ENCODE data around the gene POT1. TPM values are rescaled to one million over a fixed set of nuclear protein-coding genes. Genes with fewer than 3 reads are reported as not detected.

The POT1 gene
- total RNA-seq, 1 experiment from 2014 or later: 20.9 TPM

GRCh38 chr7:124915242-124915641 is 14.4 kb downstream of the POT1 start:
- H3K36me3 ChIP-seq (ENCODE audit: control insufficient read depth, insufficient read depth, low read length): no peaks in the 10 kb centered on the region; the same call in 1 of the 2 replicates
- no peaks in the 10 kb centered on the region for H3K9me3 ChIP-seq (ENCODE audit: control insufficient read depth, insufficient read depth, low read depth, low read length)
- in situ Hi-C loops (cut with HindIII; ENCODE audit: low pct_unique_long_range_greater_than_20kb, low sequenced_read_pairs) (no loop called here), intact Hi-C loops (cut with micrococcal nuclease; ENCODE audit: unreplicated experiment) (no loop called here)
- no peaks in the 10 kb centered on the region for H3K27me3 ChIP-seq (ENCODE audit: control insufficient read depth, insufficient read depth, low read length)
- POLR2A ChIA-PET: no interaction called here
- no peak for DNase-seq (ENCODE audit: low read depth, low spot score)
- H3K27ac ChIP-seq (ENCODE audit: low read length): no peak overlapping the region
- BruUV-seq (replicated peaks): no TSS peak
- no peak overlapping the region for H3K4me3 ChIP-seq (ENCODE audit: low read depth in 2 of 2, low read length in 2 of 2)
- CTCF ChIA-PET: no interaction called here
- H3K4me1 ChIP-seq (ENCODE audit: control insufficient read depth, insufficient read depth, low read length): no peaks in the 10 kb centered on the region
- TF ChIP-seq CTCF (IDR thresholded peaks at IDR 0.05) (no peak), REST (IDR thresholded peaks at IDR 0.05; ENCODE audit: insufficient read depth in 1 of 2, low read depth in 2 of 2, low read length in 1 of 2) (no peak), SIN3A (IDR thresholded peaks at IDR 0.05; ENCODE audit: borderline replicate concordance, insufficient read depth, low read depth, low read length) (no peak), TCF7L2 (IDR thresholded peaks at IDR 0.05; ENCODE audit: low read depth, low read length) (no peak), POLR2AphosphoS5 (IDR thresholded peaks at IDR 0.05; ENCODE audit: low read depth, low read length) (no peak)
- no peak for ATAC-seq

- BruUV-seq (replicated peaks): no TSS peak
- no peaks in the 10 kb centered on the region for H3K9me3 ChIP-seq (ENCODE audit: control insufficient read depth, insufficient read depth, low read depth, low read length)
- no peak for TF ChIP-seq CTCF (IDR thresholded peaks at IDR 0.05)
- TF ChIP-seq POLR2AphosphoS5 (IDR thresholded peaks at IDR 0.05; ENCODE audit: low read depth, low read length): no peak
- no peak for TF ChIP-seq TCF7L2 (IDR thresholded peaks at IDR 0.05; ENCODE audit: low read depth, low read length)
- no peak for TF ChIP-seq REST (IDR thresholded peaks at IDR 0.05; ENCODE audit: insufficient read depth in 1 of 2, low read depth in 2 of 2, low read length in 1 of 2)
- TF ChIP-seq SIN3A (IDR thresholded peaks at IDR 0.05; ENCODE audit: borderline replicate concordance, insufficient read depth, low read depth, low read length): no peak
- in situ Hi-C loops (cut with HindIII; ENCODE audit: low pct_unique_long_range_greater_than_20kb, low sequenced_read_pairs) (no loop called here), intact Hi-C loops (cut with micrococcal nuclease; ENCODE audit: unreplicated experiment) (no loop called here)
- H3K27ac ChIP-seq (ENCODE audit: low read length): no peak overlapping the region
- H3K4me3 ChIP-seq (ENCODE audit: low read depth in 2 of 2, low read length in 2 of 2): no peak overlapping the region
- DNase-seq (ENCODE audit: low read depth, low spot score) (no peak), ATAC-seq (no peak)
- H3K4me1 ChIP-seq (ENCODE audit: control insufficient read depth, insufficient read depth, low read length): no peaks in the 10 kb centered on the region
- POLR2A ChIA-PET: no interaction called here
- H3K27me3 ChIP-seq (ENCODE audit: control insufficient read depth, insufficient read depth, low read length): no peaks in the 10 kb centered on the region
- H3K36me3 ChIP-seq (ENCODE audit: control insufficient read depth, insufficient read depth, low read length): no peaks in the 10 kb centered on the region; the same call in 1 of the 2 replicates
- CTCF ChIA-PET: no interaction called here
These were observed 15.3 kb downstream of the POT1 start for GRCh38 chr7:124914298-124914697.

Measured in Panc1 (cell line).